Stimulated activated naive B cell treated with anti-CD40 and anti-IgM and Interleukin-4, amounts not matched to agents 10 μg/mL and 1 μg/mL and 100 μg/mL, for 72 hours (primary cell): ENCODE data around the gene FXYD6.

Source experiments
- ATAC-seq, 2 donors: fragments of 150-1000 bp; cut with Tn5 transposase; replicated peaks; 2 replicates each; pipeline ENCODE4 v1.10.0; 2021; ENCODE audit warnings: moderate library complexity in 1 of 2
- DNase-seq: peaks from one replicate; pipeline ENCODE4 v3.0.0; 2021
- H3K27ac Mint-ChIP-seq: one replicate; pipeline ENCODE4 v1.8.0; 2022; ENCODE audit warnings: mild to moderate bottlenecking, mixed read lengths
- H3K27me3 Mint-ChIP-seq, 2 donors: one replicate each; pipeline ENCODE4 v1.8.0; 2022; ENCODE audit warnings: mixed read lengths in 2 of 2
- H3K36me3 Mint-ChIP-seq, 2 donors: one replicate each; pipeline ENCODE4 v1.8.0; 2022; ENCODE audit warnings: mixed read lengths in 2 of 2, mild to moderate bottlenecking in 1 of 2
- H3K4me1 Mint-ChIP-seq, 2 donors: one replicate each; pipeline ENCODE4 v1.8.0; 2022; ENCODE audit warnings: mixed read lengths in 2 of 2, mild to moderate bottlenecking in 1 of 2
- H3K4me3 Mint-ChIP-seq, 2 donors: one replicate each; pipeline ENCODE4 v1.8.0; 2022; ENCODE audit warnings: mild to moderate bottlenecking in 2 of 2, mixed read lengths in 2 of 2, moderate library complexity in 1 of 2
- H3K9me3 Mint-ChIP-seq, 2 donors: one replicate each; pipeline ENCODE4 v1.8.0; 2022; ENCODE audit warnings: mixed read lengths in 2 of 2, mild to moderate bottlenecking in 1 of 2

FXYD6 gene

GRCh38 chr11:117862019-117862725 is 14.3 kb downstream of the FXYD6 start:
- Mint-ChIP-seq H3K4me1 (peaks cover 0 to 1% of the 10 kb centered on the region in 2 donors), H3K9me3 (no peaks in the 10 kb centered on the region), H3K27ac (no peak overlapping the region), H3K27me3 (peaks cover 22 to 36% of the 10 kb centered on the region in 2 donors), H3K4me3 (no peak overlapping the region), H3K36me3 (peaks cover 0 to 1% of the 10 kb centered on the region in 2 donors)
- no peak for ATAC-seq
- DNase-seq: no peak

- ATAC-seq (no peak), DNase-seq (no peak)
- no peaks in the 10 kb centered on the region for H3K9me3 Mint-ChIP-seq
- H3K36me3 Mint-ChIP-seq: peaks cover 0 to 1% of the 10 kb centered on the region in 2 donors
- peaks cover 0 to 1% of the 10 kb centered on the region in 2 donors for H3K4me1 Mint-ChIP-seq
- H3K4me3 Mint-ChIP-seq: no peak overlapping the region
- peaks cover 29 to 36% of the 10 kb centered on the region in 2 donors for H3K27me3 Mint-ChIP-seq
- no peak overlapping the region for H3K27ac Mint-ChIP-seq
These were observed 15.1 kb downstream of the FXYD6 start for GRCh38 chr11:117861151-117862018.

- ATAC-seq (no peak), DNase-seq (no peak)
- peaks cover 38 to 46% of the 10 kb centered on the region in 2 donors for H3K27me3 Mint-ChIP-seq
- no peak overlapping the region for H3K4me3 Mint-ChIP-seq
- no peak overlapping the region for H3K27ac Mint-ChIP-seq
- peaks cover 0 to 1% of the 10 kb centered on the region in 2 donors for H3K36me3 Mint-ChIP-seq
- no peaks in the 10 kb centered on the region for H3K9me3 Mint-ChIP-seq
- peaks cover 0 to 1% of the 10 kb centered on the region in 2 donors for H3K4me1 Mint-ChIP-seq
These were observed 16.3 kb downstream of the FXYD6 start for GRCh38 chr11:117860139-117860538.

GRCh38 chr11:117859488-117860112 is 16.9 kb downstream of the FXYD6 start:
- Mint-ChIP-seq H3K4me1 (peaks cover 0 to 1% of the 10 kb centered on the region in 2 donors), H3K9me3 (no peaks in the 10 kb centered on the region), H3K4me3 (no peak overlapping the region), H3K36me3 (no peaks in the 10 kb centered on the region), H3K27me3 (peaks cover 36 to 49% of the 10 kb centered on the region in 2 donors), H3K27ac (no peak overlapping the region)
- DNase-seq: no peak
- ATAC-seq: no peak

- DNase-seq (no peak), ATAC-seq (no peak)
- H3K4me3 Mint-ChIP-seq: no peak overlapping the region
- no peaks in the 10 kb centered on the region for H3K9me3 Mint-ChIP-seq
- H3K27me3 Mint-ChIP-seq: peaks cover 40 to 54% of the 10 kb centered on the region in 2 donors
- H3K36me3 Mint-ChIP-seq: no peaks in the 10 kb centered on the region
- peaks cover 0 to 1% of the 10 kb centered on the region in 2 donors for H3K4me1 Mint-ChIP-seq
- H3K27ac Mint-ChIP-seq: no peak overlapping the region
These were observed 17.4 kb downstream of the FXYD6 start for GRCh38 chr11:117859061-117859460.

- Mint-ChIP-seq H3K4me3 (no peak overlapping the region), H3K9me3 (peaks cover 0 to 2% of the 10 kb centered on the region in 2 donors), H3K27ac (no peak overlapping the region), H3K4me1 (peaks cover 0 to 1% of the 10 kb centered on the region in 2 donors), H3K27me3 (peaks cover 40 to 66% of the 10 kb centered on the region in 2 donors), H3K36me3 (peaks cover 0 to under 1% of the 10 kb centered on the region in 2 donors)
- DNase-seq: no peak
- ATAC-seq: no peak
These were observed 18.6 kb downstream of the FXYD6 start for GRCh38 chr11:117857734-117858414.

- Mint-ChIP-seq H3K27me3 (peaks cover 46 to 67% of the 10 kb centered on the region in 2 donors), H3K4me3 (no peak overlapping the region), H3K4me1 (peaks cover 0 to 1% of the 10 kb centered on the region in 2 donors)
These were observed 20.4 kb downstream of the FXYD6 start for GRCh38 chr11:117855912-117856651.

GRCh38 chr11:117855186-117855845 is 21.1 kb downstream of the FXYD6 start:
- H3K36me3 Mint-ChIP-seq: peaks cover 0 to 4% of the 10 kb centered on the region in 2 donors
- DNase-seq: no peak
- no peak for ATAC-seq
- peaks cover 0 to 1% of the 10 kb centered on the region in 2 donors for H3K4me1 Mint-ChIP-seq
- no peak overlapping the region for H3K4me3 Mint-ChIP-seq
- H3K27me3 Mint-ChIP-seq: peaks cover 44 to 65% of the 10 kb centered on the region in 2 donors
- peaks cover 2 to 8% of the 10 kb centered on the region in 2 donors for H3K9me3 Mint-ChIP-seq
- no peak overlapping the region for H3K27ac Mint-ChIP-seq

More at GRCh38 chr11:117855912-117856651, 20.4 kb downstream of the FXYD6 start:
- Mint-ChIP-seq H3K36me3 (peaks cover 0 to 4% of the 10 kb centered on the region in 2 donors), H3K27ac (no peak overlapping the region), H3K9me3 (peaks cover 2 to 8% of the 10 kb centered on the region in 2 donors)
- DNase-seq (no peak), ATAC-seq (no peak)

GRCh38 chr11:117852309-117852708 is 24.1 kb downstream of the FXYD6 start:
- H3K4me1 Mint-ChIP-seq: no peaks in the 10 kb centered on the region
- H3K4me3 Mint-ChIP-seq: no peak overlapping the region
- no peak overlapping the region for H3K27ac Mint-ChIP-seq
- ATAC-seq: no peak
- H3K27me3 Mint-ChIP-seq: peaks cover 41 to 59% of the 10 kb centered on the region in 2 donors
- peaks cover 2 to 8% of the 10 kb centered on the region in 2 donors for H3K9me3 Mint-ChIP-seq
- peaks cover 0 to 4% of the 10 kb centered on the region in 2 donors for H3K36me3 Mint-ChIP-seq
- DNase-seq: no peak

GRCh38 chr11:117851852-117852251 is 24.6 kb downstream of the FXYD6 start:
- H3K9me3 Mint-ChIP-seq: peaks cover 2 to 8% of the 10 kb centered on the region in 2 donors
- H3K4me3 Mint-ChIP-seq: no peak overlapping the region
- no peak for DNase-seq
- no peak overlapping the region for H3K27ac Mint-ChIP-seq
- H3K36me3 Mint-ChIP-seq: peaks cover 0 to 4% of the 10 kb centered on the region in 2 donors
- no peak for ATAC-seq
- peaks cover 37 to 56% of the 10 kb centered on the region in 2 donors for H3K27me3 Mint-ChIP-seq
- no peaks in the 10 kb centered on the region for H3K4me1 Mint-ChIP-seq

GRCh38 chr11:117851106-117851505 is 25.4 kb downstream of the FXYD6 start:
- Mint-ChIP-seq H3K4me3 (no peak overlapping the region), H3K9me3 (peaks cover 2 to 8% of the 10 kb centered on the region in 2 donors), H3K4me1 (no peaks in the 10 kb centered on the region), H3K27me3 (peaks cover 34 to 51% of the 10 kb centered on the region in 2 donors), H3K27ac (no peak overlapping the region), H3K36me3 (peaks cover 0 to 4% of the 10 kb centered on the region in 2 donors)
- no peak for DNase-seq
- no peak for ATAC-seq

GRCh38 chr11:117849781-117850414 is 26.6 kb downstream of the FXYD6 start:
- no peak for DNase-seq
- Mint-ChIP-seq H3K36me3 (peaks cover 0 to 4% of the 10 kb centered on the region in 2 donors), H3K4me1 (no peaks in the 10 kb centered on the region), H3K9me3 (peaks cover 2 to 8% of the 10 kb centered on the region in 2 donors), H3K4me3 (no peak overlapping the region), H3K27ac (no peak overlapping the region), H3K27me3 (peaks cover 25 to 41% of the 10 kb centered on the region in 2 donors)
- ATAC-seq: no peak
